Activated naive CD4-positive, alpha-beta T cell treated with anti-CD3 and anti-CD28 coated beads, Interleukin-2, amount 10 ng/mL, durations not matched to agents 7 days and 5 days (primary cell): ENCODE results near the gene GANC.
"Not testable (repeated sequence)": the region's sequence is repeated elsewhere in the genome, so short reads cannot be mapped to it uniquely, and the experiment has no call there.

Source experiments
- CTCF ChIA-PET: fragments of 350-600 bp; sonication (Branson Sonifier 250); formaldehyde crosslinking; loops from one replicate; lab custom pipeline; 2021; ENCODE audit warnings: antibody characterized with exemption; lab: Charles Lee
- DNase-seq: peaks from one replicate; pipeline ENCODE4 v3.0.0-alpha.2; 2020
- H3K27ac Mint-ChIP-seq: one replicate; pipeline ENCODE4 v1.8.0; 2021; ENCODE audit warnings: mild to moderate bottlenecking, moderate library complexity, mixed read lengths
- H3K27me3 Mint-ChIP-seq: one replicate; pipeline ENCODE4 v1.8.0; 2021; ENCODE audit warnings: mild to moderate bottlenecking, mixed read lengths
- H3K36me3 Mint-ChIP-seq: one replicate; pipeline ENCODE4 v1.8.0; 2021; ENCODE audit warnings: mixed read lengths
- H3K4me1 Mint-ChIP-seq: one replicate; pipeline ENCODE4 v1.8.0; 2021; ENCODE audit warnings: mixed read lengths
- H3K4me3 Mint-ChIP-seq: one replicate; pipeline ENCODE4 v1.8.0; 2021; ENCODE audit warnings: mild to moderate bottlenecking, moderate library complexity, mixed read lengths
- H3K9me3 Mint-ChIP-seq: one replicate; pipeline ENCODE4 v1.8.0; 2021; ENCODE audit warnings: mixed read lengths

The GANC gene

DNA sequence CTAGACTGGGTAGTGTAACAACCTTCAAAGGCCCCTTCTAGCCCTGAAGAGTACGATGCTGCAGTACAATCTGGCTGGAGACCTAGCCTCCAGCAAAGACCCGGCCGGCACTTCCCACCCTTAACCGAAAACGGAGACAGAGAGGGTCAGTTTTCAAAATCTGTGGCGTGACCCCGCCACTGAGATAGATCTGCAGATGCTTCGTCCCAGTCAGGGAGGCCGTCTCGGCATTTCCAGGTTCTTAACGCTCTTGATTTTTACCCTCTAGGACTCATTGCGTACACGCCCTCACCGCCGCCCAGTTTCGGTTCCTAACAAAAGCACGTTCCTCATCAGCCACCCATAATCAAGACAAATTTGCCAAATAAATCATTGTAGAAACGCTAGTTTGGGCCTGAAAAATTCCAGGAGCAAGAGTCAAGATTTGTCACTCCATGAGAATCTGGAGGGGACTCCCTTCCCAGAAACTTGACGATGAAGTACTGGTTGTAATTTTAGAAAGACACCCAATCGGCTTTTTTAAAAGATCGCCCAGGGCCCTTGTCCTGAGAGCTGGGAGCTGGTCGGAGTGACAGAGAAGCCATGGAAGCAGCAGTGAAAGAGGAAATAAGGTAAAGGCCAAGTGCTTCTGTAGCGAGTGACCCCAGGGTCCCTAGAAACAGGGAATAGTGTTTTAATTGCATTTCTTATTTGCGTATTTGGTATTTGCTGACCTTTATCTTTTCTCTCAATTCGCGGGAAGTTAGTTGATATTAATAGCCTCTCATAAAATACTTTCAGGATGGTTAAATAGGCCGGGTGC, 1.1 kb downstream of the GANC start:
- Mint-ChIP-seq H3K36me3 (peaks cover 30% of the 10 kb centered on the region), H3K4me3 (peak overlapping the region; percentile 99), H3K27me3 (no peaks in the 10 kb centered on the region), H3K27ac (peak overlapping the region; percentile 94), H3K9me3 (no peaks in the 10 kb centered on the region), H3K4me1 (peaks cover 58% of the 10 kb centered on the region)
- CTCF ChIA-PET = no interaction called here
- peak; percentile 80 for DNase-seq

DNA sequence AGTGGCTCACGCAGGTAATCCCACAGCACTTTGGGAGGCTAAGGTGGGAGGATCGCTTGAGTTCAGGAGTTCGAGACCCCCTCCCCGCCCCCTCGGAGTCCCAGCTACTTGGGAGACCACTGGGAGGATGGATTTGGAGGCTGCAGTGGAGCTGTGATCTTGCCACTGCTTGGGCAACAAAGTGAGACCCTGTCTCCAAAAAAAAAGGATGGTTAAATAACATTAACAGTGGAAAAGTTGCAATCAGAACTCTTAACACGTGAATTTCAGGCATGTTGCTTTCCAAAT, 1.6 kb downstream of the GANC start:
- Mint-ChIP-seq H3K4me1 (peaks cover 56% of the 10 kb centered on the region), H3K27me3 (no peaks in the 10 kb centered on the region), H3K9me3 (no peaks in the 10 kb centered on the region), H3K4me3 (peak overlapping the region; percentile 99), H3K36me3 (peaks cover 28% of the 10 kb centered on the region), H3K27ac (peak overlapping the region; percentile 94)
- no peak for DNase-seq
- CTCF ChIA-PET = interaction anchor here (0.6 kb wide), 1 partner anchor 66 kb away, joined by 3 read pairs; the partner anchor contains the start of gene VPS39

DNA sequence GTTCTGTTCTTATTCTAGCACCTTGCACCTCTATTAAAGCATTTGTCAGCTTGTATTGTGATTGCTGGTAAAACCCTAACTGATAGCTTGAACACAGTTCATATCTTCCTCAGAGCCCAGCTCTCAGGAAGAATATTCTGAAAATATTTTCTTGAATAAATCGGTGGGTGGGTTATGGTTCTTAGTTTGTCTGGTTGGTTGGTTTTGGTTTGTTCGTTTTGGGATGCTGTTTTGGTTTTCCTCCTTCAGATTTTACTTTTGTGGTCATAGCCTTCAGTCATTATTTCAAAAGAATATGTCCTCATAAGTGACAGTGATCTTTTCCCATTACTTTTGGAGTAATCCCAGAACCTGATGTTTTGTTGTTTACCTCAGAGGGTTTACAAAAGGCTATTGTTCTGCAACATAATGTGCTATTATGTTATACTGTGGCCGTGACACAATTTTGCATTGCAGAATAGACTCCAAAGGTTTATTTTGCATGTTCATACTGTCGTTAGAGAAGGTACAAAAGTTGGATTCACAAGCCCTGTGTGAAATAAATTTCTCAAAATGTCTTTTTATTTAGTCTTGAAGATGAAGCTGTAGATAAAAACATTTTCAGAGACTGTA, 2.9 kb downstream of the GANC start:
- peak overlapping the region; percentile 53 for H3K27ac Mint-ChIP-seq
- no peak for DNase-seq
- no peaks in the 10 kb centered on the region for H3K9me3 Mint-ChIP-seq
- peak overlapping the region; percentile 58 for H3K4me3 Mint-ChIP-seq
- CTCF ChIA-PET = interaction anchor here (1.2 kb wide), 1 partner anchor 109 kb away, joined by 5 read pairs; no protein-coding TSS in a partner anchor
- H3K27me3 Mint-ChIP-seq = no peaks in the 10 kb centered on the region
- peaks cover 28% of the 10 kb centered on the region for H3K36me3 Mint-ChIP-seq
- H3K4me1 Mint-ChIP-seq = peaks cover 45% of the 10 kb centered on the region

DNA sequence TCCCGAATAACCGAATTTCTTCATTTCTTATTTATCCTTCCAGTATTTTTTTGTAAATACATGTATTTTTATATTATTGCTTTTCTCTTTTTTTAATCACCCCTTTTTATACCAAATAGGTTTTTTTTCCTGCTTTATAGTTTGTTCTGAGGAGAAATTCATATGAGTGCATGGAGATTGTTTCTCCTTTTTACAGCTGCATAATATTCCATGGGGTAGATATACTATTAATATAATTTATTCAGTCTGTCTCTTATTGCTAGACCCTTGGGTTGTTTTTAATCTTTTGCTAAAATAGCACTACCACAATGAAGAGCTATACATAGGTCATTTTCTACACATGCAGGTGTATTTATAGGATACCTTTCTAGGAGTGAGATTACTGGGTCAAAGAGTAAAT, 3.8 kb downstream of the GANC start:
- CTCF ChIA-PET = no interaction called here
- H3K36me3 Mint-ChIP-seq = peaks cover 23% of the 10 kb centered on the region
- peaks cover 36% of the 10 kb centered on the region for H3K4me1 Mint-ChIP-seq
- DNase-seq = no peak
- H3K27ac Mint-ChIP-seq = no peak overlapping the region
- H3K27me3 Mint-ChIP-seq = no peaks in the 10 kb centered on the region
- no peaks in the 10 kb centered on the region for H3K9me3 Mint-ChIP-seq
- no peak overlapping the region for H3K4me3 Mint-ChIP-seq

DNA sequence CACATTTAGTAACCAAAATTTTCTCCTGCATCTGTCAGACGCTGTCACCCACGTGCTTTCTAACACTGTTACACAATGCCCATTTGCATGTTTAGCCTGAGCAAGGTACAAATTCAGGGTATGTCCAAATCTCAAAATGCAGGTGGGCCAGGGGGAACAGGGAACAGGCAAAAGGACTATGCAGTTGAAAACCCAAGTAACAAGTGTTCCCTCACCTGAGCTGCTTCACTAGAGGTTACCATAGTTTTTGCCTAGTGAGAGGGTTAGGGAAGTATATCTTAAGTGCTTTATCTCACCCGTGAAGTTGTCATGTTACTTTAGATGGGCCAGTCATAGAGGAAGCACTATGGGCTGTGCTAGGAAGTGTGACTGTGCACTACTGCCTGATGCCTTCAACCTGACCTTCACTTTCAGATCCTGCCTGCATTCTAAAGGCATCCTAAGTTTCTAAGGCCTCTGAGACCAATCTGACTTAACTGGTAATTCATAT, 6.3 kb downstream of the GANC start:
- Mint-ChIP-seq H3K27me3 (no peaks in the 10 kb centered on the region), H3K36me3 (peaks cover 13% of the 10 kb centered on the region), H3K4me1 (peaks cover 22% of the 10 kb centered on the region), H3K27ac (no peak overlapping the region), H3K4me3 (no peak overlapping the region), H3K9me3 (no peaks in the 10 kb centered on the region)
- DNase-seq = no peak
- CTCF ChIA-PET = no interaction called here

DNA sequence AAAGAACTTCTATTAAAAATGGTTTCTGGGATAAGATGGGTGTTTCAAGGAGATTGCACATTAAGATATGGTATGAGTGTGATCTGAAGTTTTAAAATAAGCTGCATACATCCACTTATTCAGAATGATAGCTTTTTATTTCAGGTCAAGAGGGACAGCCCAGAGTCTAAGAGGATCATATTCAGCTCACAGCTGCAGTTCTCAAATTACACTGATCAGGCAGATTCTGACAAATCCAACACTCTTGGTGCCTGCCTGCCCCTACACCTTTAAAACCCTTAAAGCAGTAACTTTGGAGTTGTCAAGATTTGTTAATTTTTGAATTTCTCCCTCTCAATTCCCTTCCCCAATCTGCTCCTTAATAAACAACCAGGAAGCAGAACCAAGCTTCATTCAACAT, 9.3 kb downstream of the GANC start:
- H3K4me3 Mint-ChIP-seq = no peak overlapping the region

DNA sequence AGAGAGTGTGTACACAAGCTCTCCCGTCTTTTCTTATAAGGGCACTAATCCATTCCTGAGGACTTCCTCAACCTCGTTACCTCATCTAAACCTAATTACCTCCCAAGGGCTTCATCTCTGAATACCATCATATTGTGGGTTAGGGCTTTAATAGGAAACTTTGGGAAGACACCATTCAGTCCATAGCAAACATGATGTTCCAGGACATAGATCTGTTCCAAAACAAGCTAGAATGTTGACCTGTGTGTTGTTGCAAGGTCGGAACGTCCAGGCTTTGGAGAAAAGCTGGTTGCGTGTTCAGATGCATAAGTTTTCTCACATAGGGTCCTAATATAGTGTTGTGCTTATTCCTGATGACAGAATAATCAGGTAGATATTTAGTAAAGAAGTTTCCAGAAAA, 9.9 kb downstream of the GANC start:
- H3K27me3 Mint-ChIP-seq = no peaks in the 10 kb centered on the region
- peaks cover 2% of the 10 kb centered on the region for H3K4me1 Mint-ChIP-seq
- no peak for DNase-seq
- peaks cover 21% of the 10 kb centered on the region for H3K36me3 Mint-ChIP-seq
- H3K4me3 Mint-ChIP-seq = no peak overlapping the region
- H3K27ac Mint-ChIP-seq = no peak overlapping the region
- no peaks in the 10 kb centered on the region for H3K9me3 Mint-ChIP-seq
- CTCF ChIA-PET = interaction anchor here (0.9 kb wide), 1 partner anchor 13 kb away, joined by 3 read pairs; no protein-coding TSS in a partner anchor

More for the DNA sequence above, 9.3 kb downstream of the GANC start:
- Mint-ChIP-seq H3K27me3 (no peaks in the 10 kb centered on the region), H3K9me3 (no peaks in the 10 kb centered on the region), H3K4me1 (peaks cover 2% of the 10 kb centered on the region), H3K36me3 (peaks cover 16% of the 10 kb centered on the region), H3K27ac (no peak overlapping the region)
- no peak for DNase-seq
- CTCF ChIA-PET = interaction anchor here (0.9 kb wide), 1 partner anchor 13 kb away, joined by 3 read pairs; no protein-coding TSS in a partner anchor

DNA sequence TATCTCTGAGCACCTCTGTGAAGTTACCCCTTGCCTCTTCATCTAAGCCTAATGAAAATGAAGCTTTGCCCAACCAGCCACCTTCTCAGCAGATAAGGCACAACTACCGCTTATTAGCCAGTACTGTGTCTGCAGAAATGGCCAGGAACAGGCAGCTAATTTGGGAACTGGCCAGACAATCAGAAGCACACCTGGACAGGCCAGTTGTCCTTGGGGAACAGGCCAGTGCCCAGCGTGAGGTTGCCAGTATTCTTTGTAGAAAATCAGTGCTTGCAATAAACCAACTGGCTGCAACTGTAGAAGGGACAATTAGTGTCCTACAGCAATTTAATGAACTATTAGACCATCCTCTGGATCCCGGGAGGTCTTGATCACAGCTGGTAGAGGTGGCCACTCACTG, 10.7 kb downstream of the GANC start:
- no peak overlapping the region for H3K27ac Mint-ChIP-seq
- DNase-seq = no peak
- H3K4me1 Mint-ChIP-seq = peaks cover 2% of the 10 kb centered on the region
- H3K36me3 Mint-ChIP-seq = peaks cover 23% of the 10 kb centered on the region
- H3K27me3 Mint-ChIP-seq = no peaks in the 10 kb centered on the region
- H3K9me3 Mint-ChIP-seq = no peaks in the 10 kb centered on the region
- CTCF ChIA-PET = no interaction called here
- no peak overlapping the region for H3K4me3 Mint-ChIP-seq

DNA sequence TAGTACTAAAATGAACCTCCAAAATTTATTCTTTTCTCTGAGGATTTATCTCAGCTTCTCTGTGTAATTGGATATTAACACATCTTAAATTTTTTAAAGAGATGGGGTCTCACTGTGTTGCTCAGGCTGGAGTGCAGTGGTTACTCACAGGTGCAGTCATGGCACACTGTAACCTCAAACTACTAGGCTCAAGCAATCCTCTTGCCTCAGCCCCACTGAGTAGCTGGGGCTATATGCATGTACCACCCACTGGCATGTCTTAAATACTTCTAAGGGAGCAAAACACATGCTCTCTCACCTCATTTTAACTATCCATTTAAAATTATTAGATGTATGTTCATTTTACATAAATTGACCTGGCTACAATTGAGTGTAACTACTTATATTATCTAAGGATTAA, 11.6 kb downstream of the GANC start:
- no peaks in the 10 kb centered on the region for H3K27me3 Mint-ChIP-seq
- CTCF ChIA-PET = interaction anchor here (0.5 kb wide), 1 partner anchor 150 kb away, joined by 3 read pairs; no protein-coding TSS in a partner anchor
- peaks cover 28% of the 10 kb centered on the region for H3K36me3 Mint-ChIP-seq

DNA sequence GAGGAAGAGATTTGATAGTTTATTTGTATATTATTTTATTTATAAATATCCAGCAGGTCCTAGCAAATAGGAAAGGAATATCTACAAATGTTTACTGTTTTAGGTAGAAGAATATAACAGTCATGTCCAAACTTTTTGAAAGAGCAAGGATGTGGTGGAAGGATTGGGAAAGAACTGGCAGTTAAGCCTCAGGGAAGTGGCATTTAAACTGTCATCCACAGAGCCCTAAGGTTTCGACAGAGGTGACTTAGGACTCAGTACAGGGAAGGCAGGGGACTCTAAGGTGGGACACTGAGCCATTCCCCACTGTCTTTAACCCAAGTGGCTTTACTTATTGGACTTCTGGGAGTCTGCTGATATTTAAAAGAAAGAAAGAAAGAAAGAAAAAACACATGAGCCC, 12.0 kb downstream of the GANC start:
- no peak overlapping the region for H3K4me3 Mint-ChIP-seq
- no peaks in the 10 kb centered on the region for H3K4me1 Mint-ChIP-seq

More for the DNA sequence above, 11.6 kb downstream of the GANC start:
- Mint-ChIP-seq H3K9me3 (no peaks in the 10 kb centered on the region), H3K4me1 (no peaks in the 10 kb centered on the region), H3K27ac (no peak overlapping the region), H3K4me3 (no peak overlapping the region)
- DNase-seq = no peak

DNA sequence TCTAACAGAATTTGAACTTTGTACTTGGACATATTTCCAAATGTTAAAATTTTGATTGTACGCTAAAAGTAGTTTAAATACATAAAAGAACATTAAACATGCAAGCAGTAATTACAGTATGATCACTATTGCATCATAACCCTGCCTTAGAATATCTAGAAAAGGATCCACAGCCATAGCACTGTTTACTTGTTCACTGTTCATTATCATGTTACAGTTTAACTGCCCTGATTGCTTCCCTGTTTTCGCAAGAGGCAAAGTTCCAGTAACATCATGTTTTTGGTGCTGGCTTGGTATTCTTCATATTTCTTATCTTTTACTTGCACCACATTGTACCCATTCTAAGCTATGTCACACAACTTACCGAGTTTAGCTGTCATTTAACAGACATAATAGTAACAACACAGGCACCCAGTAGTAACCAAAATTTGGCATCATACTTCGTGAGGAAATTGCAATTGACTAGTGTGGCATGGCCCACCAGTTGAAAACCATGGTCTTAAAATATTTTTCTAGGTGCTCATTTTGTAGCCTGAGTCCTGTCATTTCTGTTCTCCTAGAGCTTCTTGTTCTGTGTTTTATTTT, 13.5 kb downstream of the GANC start:
- H3K27me3 Mint-ChIP-seq = no peaks in the 10 kb centered on the region
- no peak for DNase-seq
- CTCF ChIA-PET = no interaction called here
- peaks cover 32% of the 10 kb centered on the region for H3K36me3 Mint-ChIP-seq
- no peak overlapping the region for H3K27ac Mint-ChIP-seq
- H3K9me3 Mint-ChIP-seq = no peaks in the 10 kb centered on the region
- no peaks in the 10 kb centered on the region for H3K4me1 Mint-ChIP-seq
- no peak overlapping the region for H3K4me3 Mint-ChIP-seq

More for the DNA sequence above, 12.0 kb downstream of the GANC start:
- CTCF ChIA-PET = interaction anchor here (0.5 kb wide), 1 partner anchor 151 kb away, joined by 3 read pairs; no protein-coding TSS in a partner anchor
- Mint-ChIP-seq H3K9me3 (no peaks in the 10 kb centered on the region), H3K36me3 (peaks cover 27% of the 10 kb centered on the region), H3K27me3 (no peaks in the 10 kb centered on the region), H3K27ac (no peak overlapping the region)
- DNase-seq = no peak

DNA sequence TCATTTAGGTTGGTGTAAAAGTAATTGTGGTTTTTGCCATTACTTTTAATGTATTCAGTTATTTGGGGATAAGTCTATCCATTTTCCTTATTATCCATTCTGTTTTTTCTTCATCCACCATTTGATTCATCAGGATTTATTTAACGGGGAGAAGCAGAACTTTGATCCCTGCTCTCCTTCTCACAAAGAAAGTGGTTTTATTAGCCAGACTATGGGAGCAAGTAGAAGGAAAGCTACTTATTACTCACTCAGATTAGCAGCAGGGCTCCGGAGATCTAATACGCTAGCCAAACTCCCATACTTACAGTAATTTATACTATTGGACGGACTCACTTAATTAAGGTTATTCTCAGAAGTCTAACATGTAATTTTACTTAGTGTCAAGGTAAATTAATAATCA, 14.9 kb downstream of the GANC start:
- Mint-ChIP-seq H3K9me3 (no peaks in the 10 kb centered on the region), H3K27ac (no peak overlapping the region), H3K36me3 (peaks cover 41% of the 10 kb centered on the region), H3K4me1 (no peaks in the 10 kb centered on the region), H3K27me3 (no peaks in the 10 kb centered on the region), H3K4me3 (no peak overlapping the region)
- CTCF ChIA-PET = no interaction called here
- no peak for DNase-seq

DNA sequence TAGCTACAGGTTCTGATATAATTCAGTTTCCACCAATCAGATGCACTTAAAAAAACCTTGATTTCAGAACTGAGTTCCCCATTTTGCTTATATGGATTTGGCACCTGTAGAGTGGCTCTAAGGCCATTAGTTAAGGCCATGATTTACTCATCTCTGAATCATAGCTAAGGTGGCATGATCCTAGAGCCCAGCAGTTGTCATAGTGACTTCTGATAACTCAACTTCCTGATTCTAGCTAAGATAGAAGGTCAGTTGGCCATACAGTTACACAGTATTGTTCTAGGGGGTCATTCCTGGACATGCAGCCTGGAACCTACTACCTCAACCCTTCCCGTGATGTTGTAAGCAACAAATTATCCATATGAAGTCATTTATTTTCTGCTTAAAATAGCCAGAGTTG, 16.2 kb downstream of the GANC start:
- Mint-ChIP-seq H3K9me3 (no peaks in the 10 kb centered on the region), H3K4me3 (no peak overlapping the region), H3K4me1 (no peaks in the 10 kb centered on the region), H3K27ac (no peak overlapping the region), H3K27me3 (no peaks in the 10 kb centered on the region), H3K36me3 (peaks cover 43% of the 10 kb centered on the region)
- CTCF ChIA-PET = interaction anchor here (0.7 kb wide), 1 partner anchor 937 kb away, joined by 3 read pairs; no protein-coding TSS in a partner anchor
- DNase-seq = no peak

DNA sequence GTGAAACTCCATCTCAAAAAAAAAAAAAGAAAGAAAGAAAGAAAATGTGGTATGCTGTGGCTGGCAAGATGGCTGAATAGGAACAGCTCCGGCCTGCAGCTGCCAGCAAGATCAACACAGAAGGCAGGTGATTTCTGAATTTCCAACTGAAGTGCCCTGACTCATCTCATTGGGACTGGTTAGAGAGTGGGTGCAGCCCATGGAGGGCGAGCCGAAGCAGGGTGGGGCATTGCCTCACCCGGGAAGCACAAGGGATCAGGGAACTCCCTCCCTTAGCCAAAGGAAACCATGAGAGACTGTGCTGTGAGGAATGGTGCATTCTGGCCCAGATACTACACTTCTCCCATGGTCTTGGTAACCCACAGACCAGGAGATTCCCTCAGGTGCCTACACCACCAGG, 28.0 kb downstream of the GANC start:
- DNase-seq, CTCF ChIA-PET, H3K4me3 Mint-ChIP-seq, H3K27me3 Mint-ChIP-seq, H3K4me1 Mint-ChIP-seq, H3K27ac Mint-ChIP-seq: not testable (repeated sequence)
- H3K36me3 Mint-ChIP-seq = peaks cover 30% of the 10 kb centered on the region
- peaks cover 12% of the 10 kb centered on the region for H3K9me3 Mint-ChIP-seq
